ENCODE results near the gene CTSS. TPM values are rescaled to one million over a fixed set of nuclear protein-coding genes. Genes with fewer than 3 reads are reported as not detected.
"Not testable (repeated sequence)": the region's sequence is repeated elsewhere in the genome, so short reads cannot be mapped to it uniquely, and the experiment has no call there.

CTSS gene
- total RNA-seq, 4 donors from 2014 or later = 5.9 to 26.7 (median 16.5) TPM

GRCh38 chr1:150724336-150724735, 41.2 kb downstream of the CTSS start:
- TF ChIP-seq CTCF (IDR thresholded peaks at IDR 0.05) (no peak), POLR2A (IDR thresholded peaks at IDR 0.05) (no peak)
- DNase-seq = no peak
- no peaks in the 10 kb centered on the region for H3K36me3 ChIP-seq
- no peaks in the 10 kb centered on the region for H3K4me1 ChIP-seq
- no peak overlapping the region for H3K4me3 ChIP-seq
- no peaks in the 10 kb centered on the region for H3K27me3 ChIP-seq
- no peaks in the 10 kb centered on the region for H3K9me3 ChIP-seq
- no peak overlapping the region for H3K27ac ChIP-seq
- intact Hi-C loops (cut with DNase I; ENCODE audit: low total_unique reads) = no loop called here

DNA sequence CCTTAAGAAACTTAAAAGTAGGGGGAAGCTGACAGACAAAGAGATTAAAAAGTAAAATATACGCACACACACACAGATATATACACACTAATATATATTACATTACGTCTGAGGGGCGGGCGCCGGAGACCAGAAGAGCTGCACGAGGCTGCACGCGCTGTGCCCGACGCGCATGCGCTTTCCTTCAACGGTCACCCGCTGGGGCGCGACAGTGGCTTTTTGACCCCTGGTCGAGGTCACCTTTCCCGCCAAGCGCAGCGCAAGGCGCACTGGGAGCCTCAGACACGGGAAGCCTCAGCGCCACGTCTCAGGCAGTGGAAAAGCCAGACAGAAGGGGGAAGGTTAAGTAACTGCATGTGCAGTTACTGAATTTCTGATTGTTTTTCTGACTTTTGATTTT, 44.9 kb downstream of the CTSS start, which contains the start of gene HORMAD1:
TSS of gene HORMAD1 (minus strand) at position 193 of the 400 bp plus-strand sequence. CDS start 1,390 bp downstream, outside the sequence.
- H3K9me3 ChIP-seq = no peaks in the 10 kb centered on the region
- DNase-seq = no peak
- no peak within 1 kb of the TSS for H3K4me3 ChIP-seq
- intact Hi-C loops (cut with DNase I; ENCODE audit: low total_unique reads) = no loop called here
- no peaks in the 10 kb centered on the region for H3K27me3 ChIP-seq
- no peak within 1 kb of the TSS for H3K27ac ChIP-seq
- no peaks in the 10 kb centered on the region for H3K36me3 ChIP-seq
- TF ChIP-seq CTCF (IDR thresholded peaks at IDR 0.05) (no peak), POLR2A (IDR thresholded peaks at IDR 0.05) (no peak)
- no peaks in the 10 kb centered on the region for H3K4me1 ChIP-seq

DNA sequence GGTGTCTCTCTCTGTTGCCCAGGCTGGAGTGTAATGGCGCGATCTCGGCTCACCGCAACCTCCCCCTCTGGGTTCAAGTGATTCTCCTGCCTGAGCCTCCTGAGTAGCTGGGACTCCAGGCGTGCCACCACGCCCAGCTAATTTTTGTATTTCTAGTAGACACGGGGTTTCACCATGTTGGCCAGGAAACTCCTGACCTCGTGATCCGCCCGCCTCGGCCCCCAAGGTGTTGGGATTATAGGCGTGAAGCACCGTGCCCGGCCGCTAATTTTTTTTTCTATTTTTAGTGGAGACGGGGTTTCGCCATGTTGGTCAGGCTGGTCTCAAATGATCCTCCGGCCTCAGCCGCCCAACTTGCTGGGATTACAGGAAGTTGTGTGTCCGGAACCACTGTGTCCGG, 45.5 kb downstream of the CTSS start:
- intact Hi-C loops (cut with DNase I; ENCODE audit: low total_unique reads) = no loop called here

GRCh38 chr1:150718225-150718891, 47.2 kb downstream of the CTSS start:
- Histone ChIP-seq H3K9me3 (no peaks in the 10 kb centered on the region), H3K36me3 (no peaks in the 10 kb centered on the region), H3K27me3 (no peaks in the 10 kb centered on the region), H3K27ac (no peak overlapping the region), H3K4me1 (no peaks in the 10 kb centered on the region), H3K4me3 (no peak overlapping the region)
- no peak for DNase-seq
- no peak for TF ChIP-seq POLR2A (IDR thresholded peaks at IDR 0.05)
- TF ChIP-seq CTCF (IDR thresholded peaks at IDR 0.05) = no peak
- intact Hi-C loops (cut with DNase I; ENCODE audit: low total_unique reads) = no loop called here

More for the DNA sequence above, 45.5 kb downstream of the CTSS start:
- TF ChIP-seq CTCF (IDR thresholded peaks at IDR 0.05) (no peak), POLR2A (IDR thresholded peaks at IDR 0.05) (no peak)
- DNase-seq = no peak
- Histone ChIP-seq H3K4me1 (no peaks in the 10 kb centered on the region), H3K36me3 (no peaks in the 10 kb centered on the region), H3K4me3 (no peak overlapping the region), H3K27me3 (no peaks in the 10 kb centered on the region), H3K27ac (no peak overlapping the region), H3K9me3 (no peaks in the 10 kb centered on the region)

DNA sequence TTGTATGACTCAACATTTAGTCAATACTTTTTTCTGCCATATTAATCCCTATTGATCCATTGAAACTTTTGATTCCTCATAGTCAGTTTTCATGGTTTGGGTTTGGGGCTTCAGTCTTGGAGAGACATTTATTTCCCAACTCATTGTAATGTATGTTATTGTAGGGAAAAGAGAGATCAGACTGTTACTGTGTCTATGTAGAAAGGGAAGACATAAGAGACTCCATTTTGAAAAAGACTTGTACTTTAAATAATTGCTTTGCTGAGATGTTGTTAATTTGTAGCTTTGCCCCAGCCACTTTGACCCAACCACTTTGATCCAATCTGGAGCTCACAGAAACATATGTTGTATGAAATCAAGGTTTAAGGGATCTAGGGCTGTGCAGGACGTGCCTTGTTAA, 56.5 kb downstream of the CTSS start:
- DNase-seq; H3K36me3 ChIP-seq; H3K4me1 ChIP-seq; H3K4me3 ChIP-seq; H3K27ac ChIP-seq; intact Hi-C loops (cut with DNase I; ENCODE audit: low total_unique reads); H3K9me3 ChIP-seq; H3K27me3 ChIP-seq: not testable (repeated sequence)
